Measurements from ENCODE around the gene MEIKIN.

DNA sequence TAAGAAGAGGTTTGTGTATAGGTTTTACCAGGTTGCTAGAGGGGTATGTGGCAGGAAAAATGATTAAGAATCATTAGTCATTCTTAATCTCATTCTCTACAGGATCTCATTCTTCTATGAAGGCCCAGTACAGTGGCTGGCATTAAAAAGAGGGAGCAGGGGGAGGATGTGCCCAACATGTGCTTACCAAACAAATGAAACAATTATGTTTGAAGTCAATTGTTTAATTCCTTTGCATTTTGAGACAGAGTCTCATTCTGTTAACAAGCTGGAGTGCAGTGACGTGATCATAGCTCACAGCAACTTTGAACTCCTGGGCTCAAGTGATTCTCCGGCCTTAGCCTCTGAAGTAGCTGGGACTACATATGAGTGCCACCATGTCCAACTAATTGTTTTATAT is 171.7 kb downstream of the MEIKIN start:
- TF ChIP-seq, protein P1, sequence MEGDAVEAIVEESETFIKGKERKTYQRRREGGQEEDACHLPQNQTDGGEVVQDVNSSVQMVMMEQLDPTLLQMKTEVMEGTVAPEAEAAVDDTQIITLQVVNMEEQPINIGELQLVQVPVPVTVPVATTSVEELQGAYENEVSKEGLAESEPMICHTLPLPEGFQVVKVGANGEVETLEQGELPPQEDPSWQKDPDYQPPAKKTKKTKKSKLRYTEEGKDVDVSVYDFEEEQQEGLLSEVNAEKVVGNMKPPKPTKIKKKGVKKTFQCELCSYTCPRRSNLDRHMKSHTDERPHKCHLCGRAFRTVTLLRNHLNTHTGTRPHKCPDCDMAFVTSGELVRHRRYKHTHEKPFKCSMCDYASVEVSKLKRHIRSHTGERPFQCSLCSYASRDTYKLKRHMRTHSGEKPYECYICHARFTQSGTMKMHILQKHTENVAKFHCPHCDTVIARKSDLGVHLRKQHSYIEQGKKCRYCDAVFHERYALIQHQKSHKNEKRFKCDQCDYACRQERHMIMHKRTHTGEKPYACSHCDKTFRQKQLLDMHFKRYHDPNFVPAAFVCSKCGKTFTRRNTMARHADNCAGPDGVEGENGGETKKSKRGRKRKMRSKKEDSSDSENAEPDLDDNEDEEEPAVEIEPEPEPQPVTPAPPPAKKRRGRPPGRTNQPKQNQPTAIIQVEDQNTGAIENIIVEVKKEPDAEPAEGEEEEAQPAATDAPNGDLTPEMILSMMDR (conservative IDR thresholded peaks at IDR 0.05), result no peak
- TF ChIP-seq ZFX (IDR thresholded peaks at IDR 0.05), result no peak
